ENCODE results near the gene TRAPPC5.
"Not testable (repeated sequence)": the region's sequence is repeated elsewhere in the genome, so short reads cannot be mapped to it uniquely, and the experiment has no call there.

Gene TRAPPC5

DNA sequence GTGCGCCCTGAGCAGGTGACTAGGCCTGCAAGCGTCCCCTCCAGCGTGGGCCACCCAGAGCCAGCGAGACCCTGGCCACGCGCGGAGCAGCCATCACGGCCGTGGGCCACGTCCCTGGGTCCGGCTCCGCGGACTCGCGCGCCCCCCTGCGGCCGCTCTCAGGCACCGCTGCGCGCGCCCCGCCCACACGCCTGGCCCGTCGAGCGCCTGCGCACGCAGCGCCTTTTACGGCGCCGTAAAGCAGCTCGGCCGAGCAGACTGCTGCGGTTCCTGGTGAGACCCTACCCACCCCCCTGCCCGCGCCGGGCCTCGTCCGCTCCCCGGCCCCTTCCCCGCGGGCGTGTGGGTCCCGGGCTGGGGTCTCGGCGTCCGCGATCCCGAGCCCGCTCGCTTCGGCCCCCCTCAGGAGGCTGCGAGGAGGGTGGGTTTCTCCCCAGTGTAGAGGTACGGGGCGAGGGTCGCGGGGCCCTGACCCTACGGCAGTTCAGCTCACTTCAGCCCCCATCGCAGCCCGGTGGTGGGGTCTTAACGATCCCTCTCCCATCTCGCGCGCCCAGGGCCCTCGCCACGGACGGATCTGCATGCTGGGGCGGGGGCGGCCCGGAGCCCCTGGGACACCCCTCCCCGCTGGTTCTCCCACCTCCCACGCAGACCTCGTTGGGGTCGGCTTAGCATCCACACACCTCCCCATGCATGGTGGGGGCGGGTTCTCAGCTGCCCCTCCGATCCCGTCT lies at the start of gene TRAPPC5:
Gene TRAPPC5, plus strand, starts transcription at position 228 of the 734 bp plus-strand sequence. CDS start 1,421 bp downstream, outside the sequence.
- peak; percentile 82 for DNase-seq

GRCh38 chr19:7631577-7631976 lies 49.1 kb upstream of the TRAPPC5 start:
- no peak for DNase-seq

GRCh38 chr19:7632340-7633203 lies 48.1 kb upstream of the TRAPPC5 start:
- no peak for DNase-seq

DNA sequence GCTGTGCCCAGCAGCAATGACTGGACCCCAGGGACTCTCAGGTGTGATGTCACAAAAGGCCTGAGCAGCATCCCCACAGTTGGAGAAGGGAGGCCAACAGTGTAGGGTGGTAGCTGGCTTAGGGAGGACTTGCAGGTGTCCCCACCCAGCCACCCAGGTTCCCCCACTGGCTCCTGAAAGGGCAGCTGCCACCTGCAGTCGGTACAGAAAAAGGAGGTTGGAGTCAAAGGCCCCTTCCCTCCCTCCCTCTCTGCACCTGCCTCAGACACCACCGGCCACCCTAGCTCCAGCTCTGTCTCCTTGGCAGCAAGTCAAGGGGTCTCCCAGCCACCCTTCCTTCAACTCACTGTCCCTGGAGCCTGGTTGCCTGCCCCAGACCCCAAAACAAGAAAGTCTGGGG lies 46.9 kb upstream of the TRAPPC5 start, which contains the start of gene PCP2:
Gene PCP2, minus strand, starts transcription at position 22 of the 400 bp plus-strand sequence. CDS start 262 bp downstream, outside the sequence.
- no peak for DNase-seq

GRCh38 chr19:7635670-7636069 lies 45.0 kb upstream of the TRAPPC5 start:
- DNase-seq: no peak

DNA sequence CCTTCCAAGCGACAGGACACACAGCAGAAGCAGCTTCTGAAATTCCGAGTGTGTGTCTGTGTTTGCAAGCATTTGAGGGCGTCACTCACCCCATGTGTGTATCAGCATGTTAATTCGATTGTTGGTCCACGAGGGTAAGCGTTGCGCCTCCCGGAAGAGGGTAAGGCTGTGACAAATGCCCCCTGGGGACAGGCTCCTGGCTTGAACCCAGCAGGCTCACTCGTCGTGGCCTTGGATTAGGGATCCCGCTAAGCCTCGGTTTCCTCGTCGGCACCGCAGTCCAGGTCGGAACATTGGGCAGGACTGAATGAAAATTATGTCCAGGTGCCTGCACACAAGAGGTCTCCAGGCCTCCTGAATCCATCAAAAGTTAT lies 44.3 kb upstream of the TRAPPC5 start:
- DNase-seq: no peak

- peak; percentile 72 for DNase-seq
Observed at GRCh38 chr19:7636691-7637373, 43.8 kb upstream of the TRAPPC5 start, which contains the start of gene STXBP2. Gene STXBP2 (plus strand): TSS chr19:7637110. CDS start chr19:7637150, 40 bp downstream.

- no peak for DNase-seq
Observed at GRCh38 chr19:7637374-7638256, 43.0 kb upstream of the TRAPPC5 start.

GRCh38 chr19:7638802-7639465 lies 41.7 kb upstream of the TRAPPC5 start:
- no peak for DNase-seq

GRCh38 chr19:7639863-7640348 lies 40.7 kb upstream of the TRAPPC5 start:
- no peak for DNase-seq

DNA sequence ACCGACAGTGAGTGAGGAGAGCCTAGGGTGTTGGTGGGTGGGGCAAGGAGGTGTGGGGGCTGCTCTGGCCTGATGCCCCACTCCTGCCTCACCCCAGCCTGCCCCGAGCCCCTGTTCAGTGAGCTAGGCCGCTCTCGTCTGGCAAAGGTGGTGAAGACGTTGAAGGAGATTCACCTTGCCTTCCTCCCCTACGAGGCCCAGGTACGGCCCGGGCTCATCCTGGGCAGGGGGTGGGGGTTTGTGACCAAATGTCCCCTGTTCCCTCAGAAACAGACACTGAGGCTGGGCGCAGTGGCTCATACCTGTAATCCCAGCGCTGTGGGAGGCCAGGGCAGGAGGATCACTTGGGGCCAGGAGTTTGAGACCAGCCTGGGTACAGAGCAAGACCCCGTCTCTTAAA lies 39.8 kb upstream of the TRAPPC5 start:
- DNase-seq: no peak

DNA sequence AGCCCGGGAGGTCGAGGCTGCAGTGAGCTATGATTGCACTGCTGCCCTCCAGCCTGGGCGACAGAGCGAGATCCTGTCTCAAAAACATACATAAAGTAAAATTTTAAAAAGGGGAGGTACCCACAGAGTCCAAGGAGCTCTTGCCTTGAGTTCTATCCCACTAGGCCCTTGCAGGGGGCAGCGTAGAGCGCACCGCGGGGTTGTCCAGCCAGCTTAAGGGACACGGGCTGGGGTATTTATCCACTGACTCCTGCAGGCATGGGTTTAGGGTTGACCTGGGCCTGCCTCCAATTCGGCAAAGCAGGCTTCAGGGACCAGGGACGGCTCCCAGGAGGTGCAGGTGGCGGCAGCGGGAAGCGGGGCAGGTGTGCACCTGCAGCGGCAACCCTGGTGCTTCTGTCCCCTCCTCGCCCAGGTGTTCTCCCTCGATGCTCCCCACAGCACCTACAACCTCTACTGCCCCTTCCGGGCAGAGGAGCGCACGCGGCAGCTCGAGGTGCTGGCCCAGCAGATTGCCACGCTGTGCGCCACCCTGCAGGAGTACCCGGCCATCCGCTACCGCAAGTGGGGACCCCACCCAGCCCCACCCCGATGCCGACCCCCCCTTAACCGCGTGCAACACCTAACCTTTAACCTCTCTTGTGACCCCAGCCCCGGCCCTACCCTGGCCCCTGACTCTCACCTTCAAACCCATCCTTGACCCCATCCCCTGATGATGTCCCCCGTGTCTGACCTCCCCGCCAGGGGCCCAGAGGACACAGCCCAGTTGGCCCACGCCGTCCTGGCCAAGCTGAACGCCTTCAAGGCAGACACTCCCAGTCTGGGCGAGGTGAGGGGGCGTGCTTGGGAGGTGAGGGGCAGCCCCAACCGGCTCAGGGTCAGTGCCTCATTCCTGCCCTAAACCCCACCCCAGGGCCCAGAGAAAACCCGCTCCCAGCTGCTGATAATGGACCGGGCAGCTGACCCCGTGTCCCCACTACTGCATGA lies 39.0 kb upstream of the TRAPPC5 start:
- no peak for DNase-seq

DNA sequence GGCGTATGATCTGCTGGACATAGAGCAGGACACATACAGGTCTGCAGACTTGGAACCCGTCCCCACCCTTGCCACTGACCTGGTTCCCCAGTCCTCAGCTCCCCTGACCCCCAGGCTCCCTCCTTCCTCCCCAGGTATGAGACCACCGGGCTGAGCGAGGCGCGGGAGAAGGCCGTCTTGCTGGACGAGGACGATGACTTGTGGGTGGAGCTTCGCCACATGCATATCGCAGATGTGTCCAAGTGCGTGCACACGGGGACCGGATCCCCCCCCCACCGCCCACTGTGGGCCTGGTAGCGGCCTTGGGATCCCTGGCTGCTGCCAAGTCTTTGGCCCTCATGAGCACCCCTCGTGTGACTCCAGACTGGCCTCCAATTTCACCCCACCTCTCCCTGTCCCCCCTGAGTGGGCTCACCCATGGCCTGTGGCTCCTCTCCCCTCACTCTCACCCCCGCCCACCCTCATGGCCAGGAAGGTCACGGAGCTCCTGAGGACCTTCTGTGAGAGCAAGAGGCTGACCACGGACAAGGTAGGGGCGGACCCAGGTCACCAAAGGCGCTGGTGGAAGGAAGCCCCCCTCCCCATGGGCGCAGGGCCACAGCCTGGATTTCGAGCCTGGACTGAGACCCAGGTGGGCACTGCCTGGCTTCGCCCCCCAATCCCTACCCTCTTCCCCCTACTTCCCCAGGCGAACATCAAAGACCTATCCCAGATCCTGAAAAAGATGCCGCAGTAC lies 38.2 kb upstream of the TRAPPC5 start:
- DNase-seq: no peak

- no peak for DNase-seq
Observed at GRCh38 chr19:7643031-7643415, 37.6 kb upstream of the TRAPPC5 start.

GRCh38 chr19:7643629-7644549 lies 36.7 kb upstream of the TRAPPC5 start:
- DNase-seq: not testable (repeated sequence)

- DNase-seq: no peak
Observed at GRCh38 chr19:7644550-7644877, 36.1 kb upstream of the TRAPPC5 start.

DNA sequence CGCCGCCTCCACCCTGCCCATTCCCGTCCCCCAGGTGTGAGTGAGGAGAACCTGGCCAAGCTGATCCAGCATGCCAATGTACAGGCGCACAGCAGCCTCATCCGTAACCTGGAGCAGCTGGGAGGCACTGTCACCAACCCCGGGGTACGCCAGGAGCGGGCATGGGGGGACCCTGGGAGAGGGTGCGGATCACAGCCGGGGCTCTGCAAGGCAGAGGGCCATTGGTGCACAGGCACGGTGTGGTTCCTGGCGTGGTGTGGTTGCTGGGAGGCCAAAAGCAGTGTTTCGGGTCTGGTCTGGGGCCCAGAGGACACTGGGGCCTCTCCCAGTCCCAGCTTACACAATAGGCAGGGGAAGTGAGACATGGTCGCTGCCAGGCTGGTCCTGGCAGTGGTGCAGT lies 35.5 kb upstream of the TRAPPC5 start:
- DNase-seq: no peak

DNA sequence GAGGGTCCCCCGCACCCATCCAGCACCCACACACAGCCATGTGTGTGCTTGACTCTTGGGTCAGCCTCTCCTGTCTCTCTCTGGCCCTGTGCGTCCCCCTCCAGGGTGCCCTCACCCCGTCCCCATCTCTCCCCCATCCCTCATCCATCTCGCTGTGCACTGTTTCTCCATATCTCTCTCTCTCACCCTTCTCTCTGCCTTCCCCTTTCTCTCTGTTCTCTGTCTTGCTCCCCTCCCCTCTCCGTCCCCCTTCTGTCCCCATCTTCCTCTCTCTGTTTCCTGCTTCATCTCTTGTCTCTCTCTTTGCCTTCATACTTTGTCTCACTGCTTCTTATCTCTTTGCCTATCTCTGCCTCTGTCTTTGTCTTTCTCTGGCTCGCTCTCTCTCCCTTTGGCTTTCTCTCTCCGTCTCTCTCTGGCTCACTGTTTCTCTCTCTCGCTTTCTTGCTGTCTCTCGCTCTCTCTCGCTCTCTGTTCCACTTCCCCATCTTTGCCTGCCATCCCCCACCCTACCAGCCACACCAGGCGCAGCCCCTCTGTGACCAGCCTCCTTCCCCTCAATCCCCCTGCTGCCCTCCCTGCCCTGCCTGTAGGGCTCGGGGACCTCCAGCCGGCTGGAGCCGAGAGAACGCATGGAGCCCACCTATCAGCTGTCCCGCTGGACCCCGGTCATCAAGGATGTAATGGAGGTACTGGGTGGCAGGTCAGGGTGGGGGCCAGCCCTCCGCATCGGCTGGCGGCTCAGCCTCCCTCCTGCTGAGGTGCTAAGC lies 34.8 kb upstream of the TRAPPC5 start:
- DNase-seq: no peak
